Measurements from ENCODE around the gene INPP5F.

The INPP5F gene

GRCh38 chr10:119817991-119818888, 92.4 kb downstream of the INPP5F start:
- no peak for DNase-seq (ENCODE audit: low read depth)

- DNase-seq (ENCODE audit: low read depth), result no peak
Measured at GRCh38 chr10:119818889-119819270, 93.0 kb downstream of the INPP5F start.

- DNase-seq (ENCODE audit: low read depth), result no peak
Measured at GRCh38 chr10:119821182-119821581, 95.3 kb downstream of the INPP5F start.

GRCh38 chr10:119824299-119824698, 98.4 kb downstream of the INPP5F start:
- DNase-seq (ENCODE audit: low read depth), result no peak

- peak; percentile 26 for DNase-seq (ENCODE audit: low read depth)
Measured at GRCh38 chr10:119826771-119827170, 100.9 kb downstream of the INPP5F start.

- no peak for DNase-seq (ENCODE audit: low read depth)
Measured at GRCh38 chr10:119827430-119827829, 101.6 kb downstream of the INPP5F start.

GRCh38 chr10:119829429-119829828, 103.6 kb downstream of the INPP5F start:
- DNase-seq (ENCODE audit: low read depth), result no peak

- no peak for DNase-seq (ENCODE audit: low read depth)
Measured at GRCh38 chr10:119830851-119831250, 105.0 kb downstream of the INPP5F start.

- DNase-seq (ENCODE audit: low read depth), result no peak
Measured at GRCh38 chr10:119831656-119832055, 105.8 kb downstream of the INPP5F start.

- DNase-seq (ENCODE audit: low read depth), result no peak
Measured at GRCh38 chr10:119832951-119833350, 107.1 kb downstream of the INPP5F start.

GRCh38 chr10:119834188-119834587, 108.3 kb downstream of the INPP5F start:
- peak; percentile 26 for DNase-seq (ENCODE audit: low read depth)

GRCh38 chr10:119845656-119846055, 119.8 kb downstream of the INPP5F start:
- no peak for DNase-seq (ENCODE audit: low read depth)

GRCh38 chr10:119849031-119849789, 123.4 kb downstream of the INPP5F start:
- peak; percentile 82 for DNase-seq (ENCODE audit: low read depth)

GRCh38 chr10:119849944-119850343, 124.1 kb downstream of the INPP5F start:
- DNase-seq (ENCODE audit: low read depth), result no peak

- no peak for DNase-seq (ENCODE audit: low read depth)
Measured at GRCh38 chr10:119852277-119852676, 126.4 kb downstream of the INPP5F start.

- DNase-seq (ENCODE audit: low read depth), result no peak
Measured at GRCh38 chr10:119852822-119853221, 127.0 kb downstream of the INPP5F start.

GRCh38 chr10:119853574-119853973, 127.7 kb downstream of the INPP5F start:
- no peak for DNase-seq (ENCODE audit: low read depth)

GRCh38 chr10:119858063-119858462, 132.2 kb downstream of the INPP5F start:
- no peak for DNase-seq (ENCODE audit: low read depth)

GRCh38 chr10:119859420-119860258, 133.8 kb downstream of the INPP5F start:
- peak; percentile 71 for DNase-seq (ENCODE audit: low read depth)

GRCh38 chr10:119860866-119861607, 135.2 kb downstream of the INPP5F start:
- no peak for DNase-seq (ENCODE audit: low read depth)

- DNase-seq (ENCODE audit: low read depth), result no peak
Measured at GRCh38 chr10:119862524-119862923, 136.7 kb downstream of the INPP5F start.
